Breast epithelium (tissue), 4 donors: ENCODE measurements around the gene VDAC1. TPM values are rescaled to one million over a fixed set of nuclear protein-coding genes. Genes with fewer than 3 reads are reported as not detected.

Experiments
- DNase-seq, 2 donors: peaks; one replicate each; pipeline ENCODE4 v3.0.0-alpha.2; 2019; ENCODE audit warnings: low spot score in 2 of 2
- H3K27ac ChIP-seq, 2 donors: fragments of 200-600 bp; sonication (generic) in 1 of 2; one replicate each; pipeline ENCODE4 v1.5.1; 2016 to 2019; ENCODE audit warnings: mild to moderate bottlenecking in 1 of 2
- H3K27me3 ChIP-seq, 2 donors: fragments of 200-600 bp; sonication (generic) in 1 of 2; one replicate each; pipeline versions ENCODE4 v1.5.1 to v1.6.0; 2017 to 2019; ENCODE audit warnings: control low read depth in 1 of 2, mild to moderate bottlenecking in 1 of 2
- H3K36me3 ChIP-seq: fragments of 200-600 bp; one replicate; pipeline ENCODE4 v1.5.1; 2019
- H3K4me1 ChIP-seq, 2 donors: fragments of 200-600 bp; sonication (generic); one replicate each; pipeline ENCODE4 v1.5.1; 2016 to 2019; ENCODE audit warnings: control low read depth in 1 of 2
- H3K4me3 ChIP-seq, 3 donors: fragments of 200-600 bp; sonication (generic); 1 replicate in 2 of 3; 2 replicates in 1 of 3; pipeline ENCODE4 v1.5.1; 2016 to 2019; ENCODE audit warnings: mild to moderate bottlenecking in 3 of 3, moderate library complexity in 2 of 3
- H3K9me3 ChIP-seq, 2 donors: fragments of 200-600 bp; sonication (generic) in 1 of 2; one replicate each; pipeline ENCODE4 v1.5.1; 2016 to 2019; ENCODE audit warnings: control low read depth in 1 of 2
- CTCF ChIP-seq, 3 donors: fragments of 450-650 bp; IDR thresholded peaks; one replicate each; pipeline ENCODE4 v1.5.1; 2016 to 2017; ENCODE audit warnings: antibody characterized with exemption in 3 of 3, mild to moderate bottlenecking in 3 of 3, moderate library complexity in 3 of 3
- POLR2A ChIP-seq: fragments of 450-650 bp; IDR thresholded peaks from one replicate; pipeline ENCODE4 v1.6.1; 2016; ENCODE audit warnings: antibody characterized with exemption, mild to moderate bottlenecking, moderate library complexity
- POLR2AphosphoS5 ChIP-seq, 3 donors: sonication (generic); formaldehyde crosslinking; IDR thresholded peaks; one replicate each; pipeline ENCODE4 v1.6.1; 2017; ENCODE audit warnings: antibody characterized with exemption in 3 of 3
- intact Hi-C: fragments of 100-400 bp; cut with DNase I; formaldehyde crosslinking; loops from one replicate; pipeline ENCODE4 v1.15.1; 2023; ENCODE audit warnings: low total_unique reads
- total RNA-seq, 3 donors: library from RNA; depleted of rRNA; stranded (reverse); fragments of >200 nt; gene quantifications; one replicate each; pipeline ENCODE4 v1.1.0, GENCODE V29; 2016

Gene VDAC1
- total RNA-seq, 3 donors from 2014 or later, result 113 to 141 (median 118) TPM

- no peak for TF ChIP-seq CTCF (IDR thresholded peaks at IDR 0.05)
- TF ChIP-seq POLR2A, result no peak
- peak in 2 of 3 donors; percentile 25 to 33 for TF ChIP-seq POLR2AphosphoS5 (IDR thresholded peaks at IDR 0.05)
- Histone ChIP-seq H3K27ac (peak overlapping the region; percentile 56 to 85), H3K9me3 (no peaks in the 10 kb centered on the region), H3K27me3 (no peaks in the 10 kb centered on the region), H3K36me3 (no peaks in the 10 kb centered on the region), H3K4me1 (no peaks in the 10 kb centered on the region), H3K4me3 (no peak overlapping the region)
- intact Hi-C loops, result no loop called here
- DNase-seq, result no peak
Observed at GRCh38 chr5:133952729-133953567, 51.8 kb downstream of the VDAC1 start.

- intact Hi-C loops, result no loop called here
- Histone ChIP-seq H3K27me3 (no peaks in the 10 kb centered on the region), H3K27ac (peak overlapping the region in 1 of 2 donors; percentile 39), H3K36me3 (no peaks in the 10 kb centered on the region), H3K4me3 (no peak overlapping the region), H3K9me3 (no peaks in the 10 kb centered on the region), H3K4me1 (no peaks in the 10 kb centered on the region)
- no peak for DNase-seq
- TF ChIP-seq POLR2AphosphoS5 (IDR thresholded peaks at IDR 0.05) (no peak), POLR2A (no peak), CTCF (IDR thresholded peaks at IDR 0.05) (no peak)
Observed at GRCh38 chr5:133950821-133951612, 53.8 kb downstream of the VDAC1 start.

GRCh38 chr5:133948721-133949120 is 56.1 kb downstream of the VDAC1 start:
- TF ChIP-seq POLR2A (no peak), POLR2AphosphoS5 (IDR thresholded peaks at IDR 0.05) (no peak), CTCF (IDR thresholded peaks at IDR 0.05) (no peak)
- intact Hi-C loops, result no loop called here
- no peak overlapping the region for H3K27ac ChIP-seq
- H3K4me1 ChIP-seq, result no peaks in the 10 kb centered on the region
- no peaks in the 10 kb centered on the region for H3K9me3 ChIP-seq
- no peaks in the 10 kb centered on the region for H3K36me3 ChIP-seq
- no peaks in the 10 kb centered on the region for H3K27me3 ChIP-seq
- DNase-seq, result no peak
- H3K4me3 ChIP-seq, result no peak overlapping the region

- no peaks in the 10 kb centered on the region for H3K36me3 ChIP-seq
- H3K27ac ChIP-seq, result no peak overlapping the region
- intact Hi-C loops, result no loop called here
Observed at GRCh38 chr5:133947431-133947841, 57.3 kb downstream of the VDAC1 start.

More at GRCh38 chr5:133947431-133947841, 57.3 kb downstream of the VDAC1 start:
- peaks cover 0 to 8% of the 10 kb centered on the region in 2 donors for H3K4me1 ChIP-seq
- TF ChIP-seq POLR2AphosphoS5 (IDR thresholded peaks at IDR 0.05) (no peak), POLR2A (no peak), CTCF (IDR thresholded peaks at IDR 0.05) (no peak)
- no peaks in the 10 kb centered on the region for H3K27me3 ChIP-seq
- H3K4me3 ChIP-seq, result no peak overlapping the region
- no peak for DNase-seq
- no peaks in the 10 kb centered on the region for H3K9me3 ChIP-seq
